Osteocyte (in vitro differentiated cells): ENCODE results near the gene MDM2. TPM values are rescaled to one million over a fixed set of nuclear protein-coding genes. Genes with fewer than 3 reads are reported as not detected.

Experiments used
- DNase-seq: peaks from one replicate; pipeline ENCODE4 v3.0.0; 2021; ENCODE audit warnings: mixed read lengths; ENCODE audit not compliant: unreplicated experiment; ENCODE audit errors: extremely low spot score
- H3K27ac Mint-ChIP-seq: one replicate; pipeline ENCODE4 v1.8.0; 2021; ENCODE audit warnings: mild to moderate bottlenecking, mixed read lengths; ENCODE audit not compliant: unreplicated experiment
- H3K27me3 Mint-ChIP-seq: one replicate; pipeline ENCODE4 v1.8.0; 2021; ENCODE audit warnings: mixed read lengths; ENCODE audit not compliant: unreplicated experiment
- H3K36me3 Mint-ChIP-seq: one replicate; pipeline ENCODE4 v1.8.0; 2021; ENCODE audit warnings: mixed read lengths; ENCODE audit not compliant: unreplicated experiment
- H3K4me1 Mint-ChIP-seq: one replicate; pipeline ENCODE4 v1.8.0; 2021; ENCODE audit warnings: mixed read lengths; ENCODE audit not compliant: unreplicated experiment
- H3K4me3 Mint-ChIP-seq: one replicate; pipeline ENCODE4 v1.8.0; 2021; ENCODE audit warnings: mild to moderate bottlenecking, moderate library complexity, mixed read lengths; ENCODE audit not compliant: unreplicated experiment
- H3K9me3 Mint-ChIP-seq: one replicate; pipeline ENCODE4 v1.8.0; 2021; ENCODE audit warnings: mixed read lengths; ENCODE audit not compliant: unreplicated experiment
- total RNA-seq: library from RNA; stranded (reverse); gene quantifications from 2 replicates; pipeline ENCODE4 v1.2.1, GENCODE V29; 2021
- TF ChIP-seq, protein P1 (sequence below): fragments of 200-600 bp; sonication (generic); IDR thresholded peaks from 2 replicates; pipeline ENCODE4 v1.5.0; 2021; ENCODE audit warnings: antibody characterized with exemption, mild to moderate bottlenecking, moderate library complexity

MDM2 gene
- total RNA-seq, 1 donor from 2014 or later: 131 TPM

DNA sequence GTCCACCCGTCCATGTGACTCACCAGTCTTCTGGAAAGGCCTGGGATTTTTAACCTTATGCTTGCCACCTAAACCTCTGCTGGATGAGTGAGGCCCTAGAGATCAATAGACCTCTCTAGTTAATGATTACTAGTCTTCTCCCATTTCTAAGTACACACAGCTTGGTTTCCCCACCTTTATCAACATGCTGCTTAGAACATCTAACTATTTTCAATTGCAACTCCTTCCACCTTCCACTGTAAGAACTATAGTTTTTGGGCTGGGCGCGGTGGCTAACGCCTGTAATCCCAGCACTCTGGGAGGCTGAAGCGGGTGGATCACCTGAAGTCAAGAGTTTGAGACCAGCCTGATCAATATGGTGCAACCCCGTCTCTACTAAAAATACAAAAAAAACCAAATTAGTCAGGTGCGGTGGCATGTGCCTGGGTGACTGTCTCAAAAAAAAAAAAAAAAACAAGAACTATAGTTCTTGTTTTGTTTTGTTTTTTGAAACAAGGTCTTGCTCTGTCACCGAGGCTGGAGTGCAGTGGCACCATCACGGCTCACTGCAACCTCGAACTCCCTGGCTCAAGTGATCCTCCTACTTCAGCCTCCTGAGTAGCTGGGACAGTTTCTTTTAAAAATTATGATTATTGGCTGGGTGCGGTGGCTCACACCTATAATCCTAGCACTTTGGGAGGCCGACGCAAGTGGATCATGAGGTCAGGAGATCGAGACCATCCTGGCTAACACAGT, 18.7 kb upstream of the MDM2 start:
- DNase-seq: no peak
- H3K4me1 Mint-ChIP-seq: peaks cover 10% of the 10 kb centered on the region
- no peak overlapping the region for H3K27ac Mint-ChIP-seq
- H3K27me3 Mint-ChIP-seq: no peaks in the 10 kb centered on the region
- no peaks in the 10 kb centered on the region for H3K36me3 Mint-ChIP-seq
- TF ChIP-seq, protein P1, sequence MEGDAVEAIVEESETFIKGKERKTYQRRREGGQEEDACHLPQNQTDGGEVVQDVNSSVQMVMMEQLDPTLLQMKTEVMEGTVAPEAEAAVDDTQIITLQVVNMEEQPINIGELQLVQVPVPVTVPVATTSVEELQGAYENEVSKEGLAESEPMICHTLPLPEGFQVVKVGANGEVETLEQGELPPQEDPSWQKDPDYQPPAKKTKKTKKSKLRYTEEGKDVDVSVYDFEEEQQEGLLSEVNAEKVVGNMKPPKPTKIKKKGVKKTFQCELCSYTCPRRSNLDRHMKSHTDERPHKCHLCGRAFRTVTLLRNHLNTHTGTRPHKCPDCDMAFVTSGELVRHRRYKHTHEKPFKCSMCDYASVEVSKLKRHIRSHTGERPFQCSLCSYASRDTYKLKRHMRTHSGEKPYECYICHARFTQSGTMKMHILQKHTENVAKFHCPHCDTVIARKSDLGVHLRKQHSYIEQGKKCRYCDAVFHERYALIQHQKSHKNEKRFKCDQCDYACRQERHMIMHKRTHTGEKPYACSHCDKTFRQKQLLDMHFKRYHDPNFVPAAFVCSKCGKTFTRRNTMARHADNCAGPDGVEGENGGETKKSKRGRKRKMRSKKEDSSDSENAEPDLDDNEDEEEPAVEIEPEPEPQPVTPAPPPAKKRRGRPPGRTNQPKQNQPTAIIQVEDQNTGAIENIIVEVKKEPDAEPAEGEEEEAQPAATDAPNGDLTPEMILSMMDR: no peak
- H3K9me3 Mint-ChIP-seq: no peaks in the 10 kb centered on the region
- H3K4me3 Mint-ChIP-seq: no peak overlapping the region

DNA sequence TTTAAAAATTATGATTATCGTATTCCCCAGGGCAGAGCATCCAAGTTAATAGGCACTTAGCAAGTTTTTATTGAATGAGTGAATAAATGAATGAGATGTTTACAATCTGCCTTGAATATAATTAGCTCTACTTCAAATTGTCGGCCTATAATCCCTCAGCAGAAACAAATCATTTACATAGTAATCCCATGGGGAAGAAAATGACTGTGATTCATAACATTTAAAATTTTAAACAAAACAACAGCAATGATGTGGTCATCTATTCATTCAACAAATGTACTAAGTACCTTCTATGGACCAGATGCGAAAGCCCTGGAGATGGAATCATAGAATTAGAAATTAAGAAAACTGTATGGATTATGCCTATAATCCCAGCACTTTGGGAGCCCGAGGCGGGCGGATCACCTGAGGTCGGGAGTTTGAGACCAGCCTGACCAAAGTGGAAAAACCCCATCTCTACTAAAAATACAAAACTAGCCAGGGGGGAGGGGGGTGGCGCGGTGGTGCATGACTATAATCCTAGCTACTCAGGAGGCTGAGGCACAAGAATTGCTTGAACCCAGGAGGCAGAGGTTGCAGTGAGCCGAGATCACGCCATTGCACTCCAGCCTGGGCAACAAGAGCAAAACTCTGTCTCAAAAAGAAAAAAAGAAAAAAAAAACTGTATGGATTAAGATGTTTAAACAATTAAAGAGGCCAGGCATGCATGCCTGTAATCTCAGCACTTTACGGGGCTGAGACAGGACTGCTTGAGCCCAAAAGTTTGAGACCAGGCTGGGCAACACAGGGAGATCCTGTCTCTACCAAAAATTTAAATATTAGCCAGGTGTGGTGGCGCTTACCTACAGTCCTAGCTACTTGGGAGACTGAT, 17.7 kb upstream of the MDM2 start:
- TF ChIP-seq, protein P1: no peak
- DNase-seq: no peak

DNA sequence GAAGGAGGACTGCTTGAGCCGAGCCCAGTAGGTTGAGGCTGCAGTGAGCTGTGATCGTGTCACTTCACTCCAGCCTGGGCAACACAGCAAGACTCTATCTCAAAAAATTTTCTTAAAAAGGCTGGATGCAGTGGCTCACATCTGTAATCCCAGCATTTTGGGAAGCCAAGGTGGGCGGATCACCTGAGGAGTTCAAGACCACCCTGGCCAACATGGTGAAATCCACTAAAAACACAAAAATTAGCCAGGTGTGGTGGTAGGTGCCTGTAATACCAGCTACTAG, 17.1 kb upstream of the MDM2 start:
- no peaks in the 10 kb centered on the region for H3K36me3 Mint-ChIP-seq
- peaks cover 10% of the 10 kb centered on the region for H3K4me1 Mint-ChIP-seq
- no peaks in the 10 kb centered on the region for H3K27me3 Mint-ChIP-seq
- TF ChIP-seq, protein P1: no peak
- H3K4me3 Mint-ChIP-seq: no peak overlapping the region
- no peak for DNase-seq
- no peak overlapping the region for H3K27ac Mint-ChIP-seq
- H3K9me3 Mint-ChIP-seq: no peaks in the 10 kb centered on the region

More for the DNA sequence above, 17.7 kb upstream of the MDM2 start:
- H3K27me3 Mint-ChIP-seq: no peaks in the 10 kb centered on the region
- no peaks in the 10 kb centered on the region for H3K36me3 Mint-ChIP-seq
- H3K4me1 Mint-ChIP-seq: peaks cover 10% of the 10 kb centered on the region
- H3K27ac Mint-ChIP-seq: no peak overlapping the region
- H3K9me3 Mint-ChIP-seq: no peaks in the 10 kb centered on the region
- H3K4me3 Mint-ChIP-seq: no peak overlapping the region

DNA sequence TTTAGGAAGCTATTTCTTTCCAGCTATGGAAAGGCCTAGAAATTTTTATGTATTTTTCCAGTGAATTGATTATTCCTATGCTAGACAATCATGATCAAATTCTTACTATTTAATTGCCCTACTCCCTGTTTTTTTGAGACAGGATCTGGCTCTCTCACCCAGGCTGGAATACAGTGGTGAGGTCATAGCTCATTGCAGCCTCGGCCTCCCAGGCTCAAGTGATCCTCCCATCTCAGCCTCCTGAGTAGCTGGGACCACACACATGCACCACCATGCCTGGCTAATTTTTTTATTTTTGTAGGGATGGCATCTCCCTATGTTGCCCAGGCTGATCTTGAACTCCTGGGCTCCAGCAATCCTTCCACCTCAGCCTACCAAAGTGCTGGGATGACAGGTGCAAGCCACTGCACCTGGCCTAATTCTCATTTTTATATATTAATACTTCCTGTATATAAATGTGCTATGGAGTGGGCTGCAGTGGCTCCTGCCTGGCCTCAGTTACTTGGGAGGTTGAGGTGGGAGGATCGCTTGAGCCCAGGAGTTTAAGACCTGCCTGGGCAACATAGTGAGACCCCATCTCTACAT, 16.0 kb upstream of the MDM2 start:
- Mint-ChIP-seq H3K27ac (no peak overlapping the region), H3K4me3 (no peak overlapping the region), H3K27me3 (no peaks in the 10 kb centered on the region), H3K36me3 (no peaks in the 10 kb centered on the region), H3K9me3 (no peaks in the 10 kb centered on the region), H3K4me1 (peaks cover 9% of the 10 kb centered on the region)
- DNase-seq: no peak
- TF ChIP-seq, protein P1: no peak

DNA sequence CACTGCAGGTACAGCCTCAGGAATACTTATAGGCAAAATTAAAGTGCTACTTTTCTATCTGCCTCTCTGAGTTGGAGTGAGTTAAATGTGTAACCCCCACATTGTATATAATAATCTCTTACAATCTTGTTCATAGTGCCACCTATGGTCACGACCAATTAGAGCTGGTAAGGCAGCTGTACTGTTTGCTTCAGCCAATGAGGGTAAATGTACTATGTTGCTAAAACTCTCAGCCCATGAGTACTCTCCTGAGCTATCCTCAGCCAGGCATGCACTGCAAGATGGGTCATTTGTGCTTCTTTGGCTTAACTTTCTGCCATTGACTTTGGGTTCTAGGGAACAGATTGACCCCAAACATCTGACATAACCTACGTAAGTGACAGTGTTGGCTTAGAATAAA, 15.0 kb upstream of the MDM2 start:
- no peak for DNase-seq
- TF ChIP-seq, protein P1: no peak
- Mint-ChIP-seq H3K9me3 (no peaks in the 10 kb centered on the region), H3K27ac (no peak overlapping the region), H3K36me3 (no peaks in the 10 kb centered on the region), H3K4me3 (no peak overlapping the region), H3K4me1 (peaks cover 2% of the 10 kb centered on the region), H3K27me3 (no peaks in the 10 kb centered on the region)
